Activated naive CD8-positive, alpha-beta T cell treated with anti-CD3 and anti-CD28 coated beads, Interleukin-2, amount 50 U/mL, for 24 hours (primary cell): ENCODE measurements around the gene RING1.

Experiments
- ATAC-seq: fragments of 150-1000 bp; cut with Tn5 transposase; one replicate; pipeline ENCODE4 v1.10.0; 2021
- DNase-seq: peaks from one replicate; pipeline ENCODE4 v3.0.0; 2021
- H3K27ac Mint-ChIP-seq: one replicate; pipeline ENCODE4 v1.8.0; 2021; ENCODE audit warnings: mild to moderate bottlenecking, mixed read lengths
- H3K27me3 Mint-ChIP-seq: one replicate; pipeline ENCODE4 v1.8.0; 2021; ENCODE audit warnings: mixed read lengths
- H3K36me3 Mint-ChIP-seq: one replicate; pipeline ENCODE4 v1.8.0; 2021; ENCODE audit warnings: low read depth, mixed read lengths
- H3K4me1 Mint-ChIP-seq: one replicate; pipeline ENCODE4 v1.8.0; 2021; ENCODE audit warnings: mixed read lengths
- H3K4me3 Mint-ChIP-seq: one replicate; pipeline ENCODE4 v1.8.0; 2021; ENCODE audit warnings: mild to moderate bottlenecking, moderate library complexity, mixed read lengths
- H3K9me3 Mint-ChIP-seq: one replicate; pipeline ENCODE4 v1.8.0; 2021; ENCODE audit warnings: mixed read lengths

The RING1 gene

GRCh38 chr6:33205191-33206026 is 2.9 kb upstream of the RING1 start:
- Mint-ChIP-seq H3K27me3 (no peaks in the 10 kb centered on the region), H3K4me3 (peak overlapping the region; percentile 87), H3K4me1 (peaks cover 72% of the 10 kb centered on the region), H3K9me3 (no peaks in the 10 kb centered on the region), H3K36me3 (peaks cover 46% of the 10 kb centered on the region), H3K27ac (peak overlapping the region; percentile 95)
- DNase-seq, result peak; percentile 65
- ATAC-seq, result peak; percentile 70

GRCh38 chr6:33206027-33206863 is 2.1 kb upstream of the RING1 start:
- no peaks in the 10 kb centered on the region for H3K27me3 Mint-ChIP-seq
- DNase-seq (no peak), ATAC-seq (no peak)
- peak overlapping the region; percentile 95 for H3K27ac Mint-ChIP-seq
- H3K36me3 Mint-ChIP-seq, result peaks cover 46% of the 10 kb centered on the region
- H3K4me3 Mint-ChIP-seq, result peak overlapping the region; percentile 87
- no peaks in the 10 kb centered on the region for H3K9me3 Mint-ChIP-seq
- peaks cover 68% of the 10 kb centered on the region for H3K4me1 Mint-ChIP-seq

GRCh38 chr6:33206864-33207551 is 1.3 kb upstream of the RING1 start:
- Mint-ChIP-seq H3K9me3 (no peaks in the 10 kb centered on the region), H3K4me1 (peaks cover 61% of the 10 kb centered on the region), H3K27ac (peak overlapping the region; percentile 89), H3K4me3 (peak overlapping the region; percentile 91), H3K36me3 (peaks cover 41% of the 10 kb centered on the region), H3K27me3 (no peaks in the 10 kb centered on the region)
- ATAC-seq (no peak), DNase-seq (no peak)

- peak overlapping the region; percentile 91 for H3K4me3 Mint-ChIP-seq
- peaks cover 58% of the 10 kb centered on the region for H3K4me1 Mint-ChIP-seq
- no peaks in the 10 kb centered on the region for H3K9me3 Mint-ChIP-seq
- peaks cover under 1% of the 10 kb centered on the region for H3K27me3 Mint-ChIP-seq
- H3K27ac Mint-ChIP-seq, result peak overlapping the region; percentile 89
- H3K36me3 Mint-ChIP-seq, result peaks cover 38% of the 10 kb centered on the region
- ATAC-seq (no peak), DNase-seq (no peak)
Observed at GRCh38 chr6:33207552-33208090, 679 bp upstream of the RING1 start.

GRCh38 chr6:33209856-33210255 is 1.6 kb downstream of the RING1 start:
- H3K4me3 Mint-ChIP-seq, result no peak overlapping the region
- ATAC-seq (no peak), DNase-seq (no peak)
- peaks cover 22% of the 10 kb centered on the region for H3K36me3 Mint-ChIP-seq
- peaks cover 8% of the 10 kb centered on the region for H3K27me3 Mint-ChIP-seq
- peak overlapping the region; percentile 89 for H3K27ac Mint-ChIP-seq
- no peaks in the 10 kb centered on the region for H3K9me3 Mint-ChIP-seq
- peaks cover 57% of the 10 kb centered on the region for H3K4me1 Mint-ChIP-seq

- H3K4me3 Mint-ChIP-seq, result no peak overlapping the region
- H3K4me1 Mint-ChIP-seq, result peaks cover 48% of the 10 kb centered on the region
- no peaks in the 10 kb centered on the region for H3K9me3 Mint-ChIP-seq
- H3K27me3 Mint-ChIP-seq, result peaks cover 8% of the 10 kb centered on the region
- H3K27ac Mint-ChIP-seq, result no peak overlapping the region
- no peak for DNase-seq
- no peak for ATAC-seq
- H3K36me3 Mint-ChIP-seq, result peaks cover 20% of the 10 kb centered on the region
Observed at GRCh38 chr6:33211136-33211535, 2.8 kb downstream of the RING1 start.

- Mint-ChIP-seq H3K4me1 (peaks cover 41% of the 10 kb centered on the region), H3K36me3 (peaks cover 20% of the 10 kb centered on the region), H3K27me3 (peaks cover 8% of the 10 kb centered on the region), H3K9me3 (no peaks in the 10 kb centered on the region), H3K27ac (no peak overlapping the region), H3K4me3 (peak overlapping the region; percentile 78)
- DNase-seq (no peak), ATAC-seq (no peak)
Observed at GRCh38 chr6:33211666-33212422, 3.5 kb downstream of the RING1 start.

GRCh38 chr6:33212857-33213165 is 4.5 kb downstream of the RING1 start:
- DNase-seq (no peak), ATAC-seq (no peak)
- H3K36me3 Mint-ChIP-seq, result peaks cover 20% of the 10 kb centered on the region
- H3K27ac Mint-ChIP-seq, result no peak overlapping the region
- H3K4me1 Mint-ChIP-seq, result peaks cover 38% of the 10 kb centered on the region
- H3K9me3 Mint-ChIP-seq, result no peaks in the 10 kb centered on the region
- H3K27me3 Mint-ChIP-seq, result peaks cover 8% of the 10 kb centered on the region
- peak overlapping the region; percentile 78 for H3K4me3 Mint-ChIP-seq

- Mint-ChIP-seq H3K27me3 (peaks cover 10% of the 10 kb centered on the region), H3K9me3 (no peaks in the 10 kb centered on the region), H3K4me3 (peak overlapping the region; percentile 78), H3K27ac (no peak overlapping the region), H3K4me1 (peaks cover 37% of the 10 kb centered on the region), H3K36me3 (peaks cover 20% of the 10 kb centered on the region)
- no peak for DNase-seq
- ATAC-seq, result peak; percentile 45
Observed at GRCh38 chr6:33213166-33213988, 5.1 kb downstream of the RING1 start.

- Mint-ChIP-seq H3K36me3 (peaks cover 20% of the 10 kb centered on the region), H3K4me3 (peak overlapping the region; percentile 78), H3K27ac (no peak overlapping the region), H3K27me3 (peaks cover 11% of the 10 kb centered on the region), H3K4me1 (peaks cover 34% of the 10 kb centered on the region), H3K9me3 (no peaks in the 10 kb centered on the region)
- no peak for DNase-seq
- ATAC-seq, result no peak
Observed at GRCh38 chr6:33213989-33214335, 5.7 kb downstream of the RING1 start.

GRCh38 chr6:33215271-33216116 is 7.2 kb downstream of the RING1 start:
- DNase-seq (no peak), ATAC-seq (no peak)
- no peak overlapping the region for H3K4me3 Mint-ChIP-seq
- H3K9me3 Mint-ChIP-seq, result no peaks in the 10 kb centered on the region
- H3K4me1 Mint-ChIP-seq, result peaks cover 27% of the 10 kb centered on the region
- no peak overlapping the region for H3K27ac Mint-ChIP-seq
- peaks cover 10% of the 10 kb centered on the region for H3K36me3 Mint-ChIP-seq
- peaks cover 12% of the 10 kb centered on the region for H3K27me3 Mint-ChIP-seq

- DNase-seq, result no peak
- Mint-ChIP-seq H3K27ac (no peak overlapping the region), H3K9me3 (no peaks in the 10 kb centered on the region), H3K27me3 (peaks cover 14% of the 10 kb centered on the region), H3K4me3 (no peak overlapping the region), H3K4me1 (peaks cover 25% of the 10 kb centered on the region), H3K36me3 (peaks cover 5% of the 10 kb centered on the region)
- ATAC-seq, result peak; percentile 27
Observed at GRCh38 chr6:33216117-33216649, 7.9 kb downstream of the RING1 start.
